A549 (cell line): ENCODE data around the gene MTG2.

Experiments
- CEBPB ChIP-seq, 2 experiments: fragments of >200 bp in 1 of 2; sonication (Bioruptor Twin) in 1 of 2; formaldehyde crosslinking in 1 of 2; IDR thresholded peaks; 2 replicates each; pipeline ENCODE4 v1.6.1; 2012 to 2016
- POLR2A ChIP-seq: IDR thresholded peaks from 2 replicates; pipeline ENCODE4 v1.6.1; 2012; ENCODE audit warnings: mild to moderate bottlenecking, low read length
- TF ChIP-seq, protein P1 (sequence below): fragments of >200 bp; sonication (Bioruptor Twin); formaldehyde crosslinking; IDR thresholded peaks from 3 replicates; pipeline ENCODE4 v1.5.1; 2016

DNA sequence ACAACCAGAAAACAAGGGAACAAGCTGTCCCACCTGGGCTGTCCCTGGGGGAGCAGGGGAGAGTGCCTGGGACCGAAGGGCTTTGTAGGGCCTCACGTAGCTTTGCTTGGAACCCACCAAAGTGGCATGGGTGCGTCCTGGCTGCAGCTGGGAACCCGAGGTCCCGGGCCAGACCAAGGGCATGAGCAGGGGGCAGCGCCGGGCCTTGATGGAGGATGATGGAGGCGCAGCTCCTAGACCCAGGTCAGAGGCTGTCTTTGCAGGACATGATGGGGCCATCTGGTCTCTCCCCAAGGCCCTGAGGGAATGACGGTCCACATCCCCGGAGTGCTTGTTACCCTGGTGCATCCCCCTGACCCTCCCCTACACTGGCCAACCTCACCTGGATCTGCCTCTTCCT is 47.9 kb downstream of the MTG2 start:
- TF ChIP-seq CEBPB (IDR thresholded peaks at IDR 0.05): no peak
- TF ChIP-seq, protein P1, sequence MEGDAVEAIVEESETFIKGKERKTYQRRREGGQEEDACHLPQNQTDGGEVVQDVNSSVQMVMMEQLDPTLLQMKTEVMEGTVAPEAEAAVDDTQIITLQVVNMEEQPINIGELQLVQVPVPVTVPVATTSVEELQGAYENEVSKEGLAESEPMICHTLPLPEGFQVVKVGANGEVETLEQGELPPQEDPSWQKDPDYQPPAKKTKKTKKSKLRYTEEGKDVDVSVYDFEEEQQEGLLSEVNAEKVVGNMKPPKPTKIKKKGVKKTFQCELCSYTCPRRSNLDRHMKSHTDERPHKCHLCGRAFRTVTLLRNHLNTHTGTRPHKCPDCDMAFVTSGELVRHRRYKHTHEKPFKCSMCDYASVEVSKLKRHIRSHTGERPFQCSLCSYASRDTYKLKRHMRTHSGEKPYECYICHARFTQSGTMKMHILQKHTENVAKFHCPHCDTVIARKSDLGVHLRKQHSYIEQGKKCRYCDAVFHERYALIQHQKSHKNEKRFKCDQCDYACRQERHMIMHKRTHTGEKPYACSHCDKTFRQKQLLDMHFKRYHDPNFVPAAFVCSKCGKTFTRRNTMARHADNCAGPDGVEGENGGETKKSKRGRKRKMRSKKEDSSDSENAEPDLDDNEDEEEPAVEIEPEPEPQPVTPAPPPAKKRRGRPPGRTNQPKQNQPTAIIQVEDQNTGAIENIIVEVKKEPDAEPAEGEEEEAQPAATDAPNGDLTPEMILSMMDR: no peak
- no peak for TF ChIP-seq POLR2A
